ENCODE measurements around the gene ICAM3.

GRCh38 chr19:10332965-10333757 lies 6.3 kb downstream of the ICAM3 start, which contains the start of gene RAVER1:
- TF ChIP-seq, protein P1, sequence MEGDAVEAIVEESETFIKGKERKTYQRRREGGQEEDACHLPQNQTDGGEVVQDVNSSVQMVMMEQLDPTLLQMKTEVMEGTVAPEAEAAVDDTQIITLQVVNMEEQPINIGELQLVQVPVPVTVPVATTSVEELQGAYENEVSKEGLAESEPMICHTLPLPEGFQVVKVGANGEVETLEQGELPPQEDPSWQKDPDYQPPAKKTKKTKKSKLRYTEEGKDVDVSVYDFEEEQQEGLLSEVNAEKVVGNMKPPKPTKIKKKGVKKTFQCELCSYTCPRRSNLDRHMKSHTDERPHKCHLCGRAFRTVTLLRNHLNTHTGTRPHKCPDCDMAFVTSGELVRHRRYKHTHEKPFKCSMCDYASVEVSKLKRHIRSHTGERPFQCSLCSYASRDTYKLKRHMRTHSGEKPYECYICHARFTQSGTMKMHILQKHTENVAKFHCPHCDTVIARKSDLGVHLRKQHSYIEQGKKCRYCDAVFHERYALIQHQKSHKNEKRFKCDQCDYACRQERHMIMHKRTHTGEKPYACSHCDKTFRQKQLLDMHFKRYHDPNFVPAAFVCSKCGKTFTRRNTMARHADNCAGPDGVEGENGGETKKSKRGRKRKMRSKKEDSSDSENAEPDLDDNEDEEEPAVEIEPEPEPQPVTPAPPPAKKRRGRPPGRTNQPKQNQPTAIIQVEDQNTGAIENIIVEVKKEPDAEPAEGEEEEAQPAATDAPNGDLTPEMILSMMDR (IDR thresholded peaks at IDR 0.05; ENCODE audit: poor library complexity) = no peak
- no peak for TF ChIP-seq EZH2 (IDR thresholded peaks at IDR 0.05; ENCODE audit: borderline replicate concordance)
- no peak for TF ChIP-seq EZH2phosphoT487 (IDR thresholded peaks at IDR 0.05; ENCODE audit: low read depth, severe bottlenecking, unreplicated experiment)

Data from hepatocyte (in vitro differentiated cells).